Kidney (tissue), 14 donors: ENCODE measurements around the gene NPAS3. TPM values are rescaled to one million over a fixed set of nuclear protein-coding genes. Genes with fewer than 3 reads are reported as not detected.

Experiments used
- DNase-seq, 5 donors: peaks; one replicate each; pipeline ENCODE4 v3.0.0-alpha.2; 2013 to 2020
- FAIRE-seq: peaks from 2 replicates; lab custom pipeline; 2012; peaks lifted over from hg19 to GRCh38; lab: Jason Lieb, UNC
- H3K27ac ChIP-seq, 2 donors: one replicate each; pipeline ENCODE4 v1.7.0; 2013; ENCODE audit warnings: low read depth in 2 of 2, low read length in 2 of 2, inconsistent platforms in 1 of 2
- H3K27me3 ChIP-seq: one replicate; pipeline ENCODE4 v1.7.1; 2013; ENCODE audit warnings: low read length, inconsistent platforms; ENCODE audit not compliant: control insufficient read depth, insufficient read depth
- H3K36me3 ChIP-seq, 3 donors: one replicate each; pipeline versions ENCODE4 v1.7.0 to v1.7.1; 2013; ENCODE audit warnings: low read length in 3 of 3, control low read depth in 1 of 3, inconsistent platforms in 1 of 3; ENCODE audit not compliant: insufficient read depth in 3 of 3, control insufficient read depth in 2 of 3
- H3K4me1 ChIP-seq, 3 donors: one replicate each; pipeline versions ENCODE4 v1.7.0 to v1.7.1; 2013; ENCODE audit warnings: low read length in 3 of 3, inconsistent platforms in 1 of 3, low read depth in 1 of 3; ENCODE audit not compliant: control insufficient read depth in 2 of 3, insufficient read depth in 2 of 3
- H3K4me3 ChIP-seq, 3 donors: one replicate each; pipeline versions ENCODE4 v1.7.0 to v1.8.1; 2013; ENCODE audit warnings: low read length in 3 of 3, control low read depth in 1 of 3, inconsistent platforms in 1 of 3
- H3K9ac ChIP-seq, 3 donors: one replicate each; pipeline versions ENCODE4 v1.7.0 to v1.7.1; 2013; ENCODE audit warnings: low read length in 3 of 3, control low read depth in 1 of 3, inconsistent platforms in 1 of 3
- H3K9me3 ChIP-seq, 3 donors: one replicate each; pipeline versions ENCODE4 v1.7.0 to v1.7.1; 2013; ENCODE audit warnings: low read length in 3 of 3, control low read depth in 1 of 3, inconsistent platforms in 1 of 3; ENCODE audit not compliant: control insufficient read depth in 2 of 3, insufficient read depth in 1 of 3
- CTCF ChIP-seq: IDR thresholded peaks from 3 replicates; pipeline ENCODE4 v1.5.1; 2012; ENCODE audit warnings: mild to moderate bottlenecking, moderate library complexity, borderline replicate concordance; ENCODE audit not compliant: insufficient read depth; ENCODE audit errors: extremely low read depth
- intact Hi-C: fragments of 100-400 bp; cut with DNase I; formaldehyde crosslinking; loops from one replicate; pipeline ENCODE4 v1.11.1; 2022
- polyA plus RNA-seq: library from polyadenylated mRNA; stranded (reverse); fragments of 350-450 nt; fragmentation: Illumina TruSeq; extraction: RNeasy Lipid Tissue Mini Kit (QIAGEN cat#74804); gene quantifications from one replicate; pipeline ENCODE4 v1.2.3, GENCODE V29; 2014; ENCODE audit warnings: low read depth, low replicate concordance; ENCODE audit not compliant: insufficient read depth
- total RNA-seq: library from RNA; stranded (reverse); fragmentation: NEBNext Ultra II Directional; extraction: Animal tissue kit (Norgen Biotek cat#: 25700); gene quantifications from one replicate; pipeline ENCODE4 v1.2.1, GENCODE V29; 2021
- donor health status: control.
- donor health status: control.
- donor health status: control.
- donor health status: control.
- donor health status: control.
- donor health status: DM: yes; HTN: yes; CAD: no.
- donor health status: Normal renal cell carcinoma (clear cell type).

NPAS3 gene
- total and polyA plus RNA-seq, 2 donors from 2014 or later, result 0.82 to 5.0 TPM

GRCh38 chr14:33505266-33505962 is 566.7 kb downstream of the NPAS3 start:
- intact Hi-C loops, result no loop called here
- FAIRE-seq, result no peak

GRCh38 chr14:33505963-33506329 is 567.3 kb downstream of the NPAS3 start:
- FAIRE-seq (no peak), DNase-seq (no peak)
- H3K4me3 ChIP-seq, result no peak overlapping the region
- H3K4me1 ChIP-seq, result peaks cover 0 to 2% (median 0%) of the 10 kb centered on the region in 3 donors
- TF ChIP-seq CTCF, result no peak
- H3K36me3 ChIP-seq, result no peaks in the 10 kb centered on the region
- H3K9ac ChIP-seq, result no peak overlapping the region
- no peak overlapping the region for H3K27ac ChIP-seq
- H3K27me3 ChIP-seq, result no peaks in the 10 kb centered on the region
- intact Hi-C loops, result no loop called here
- no peaks in the 10 kb centered on the region for H3K9me3 ChIP-seq

More at GRCh38 chr14:33505266-33505962, 566.7 kb downstream of the NPAS3 start:
- Histone ChIP-seq H3K4me1 (peaks cover 0 to 2% (median 0%) of the 10 kb centered on the region in 3 donors), H3K4me3 (no peak overlapping the region), H3K27ac (no peak overlapping the region), H3K36me3 (no peaks in the 10 kb centered on the region), H3K9me3 (no peaks in the 10 kb centered on the region), H3K9ac (no peak overlapping the region), H3K27me3 (no peaks in the 10 kb centered on the region)
- TF ChIP-seq CTCF, result no peak
- DNase-seq, result no peak

- DNase-seq, result no peak
- H3K27ac ChIP-seq, result no peak overlapping the region
- no peaks in the 10 kb centered on the region for H3K36me3 ChIP-seq
- FAIRE-seq, result no peak
- intact Hi-C loops, result no loop called here
- H3K4me1 ChIP-seq, result peaks cover 0 to 2% (median 0%) of the 10 kb centered on the region in 3 donors
- H3K4me3 ChIP-seq, result no peak overlapping the region
- no peak for TF ChIP-seq CTCF
- H3K27me3 ChIP-seq, result no peaks in the 10 kb centered on the region
- H3K9me3 ChIP-seq, result no peaks in the 10 kb centered on the region
- no peak overlapping the region for H3K9ac ChIP-seq
Measured at GRCh38 chr14:33508126-33509062, 569.7 kb downstream of the NPAS3 start.
